ENCODE data around the gene IFNLR1.
"Not testable (repeated sequence)": the region's sequence is repeated elsewhere in the genome, so short reads cannot be mapped to it uniquely, and the experiment has no call there.

Gene IFNLR1

GRCh38 chr1:24186993-24187790, at the start of gene IFNLR1:
TSS of gene IFNLR1 (minus strand) at chr1:24187289. CDS start at chr1:24187248, 41 bp downstream.
- peak; percentile 43 for DNase-seq

DNA sequence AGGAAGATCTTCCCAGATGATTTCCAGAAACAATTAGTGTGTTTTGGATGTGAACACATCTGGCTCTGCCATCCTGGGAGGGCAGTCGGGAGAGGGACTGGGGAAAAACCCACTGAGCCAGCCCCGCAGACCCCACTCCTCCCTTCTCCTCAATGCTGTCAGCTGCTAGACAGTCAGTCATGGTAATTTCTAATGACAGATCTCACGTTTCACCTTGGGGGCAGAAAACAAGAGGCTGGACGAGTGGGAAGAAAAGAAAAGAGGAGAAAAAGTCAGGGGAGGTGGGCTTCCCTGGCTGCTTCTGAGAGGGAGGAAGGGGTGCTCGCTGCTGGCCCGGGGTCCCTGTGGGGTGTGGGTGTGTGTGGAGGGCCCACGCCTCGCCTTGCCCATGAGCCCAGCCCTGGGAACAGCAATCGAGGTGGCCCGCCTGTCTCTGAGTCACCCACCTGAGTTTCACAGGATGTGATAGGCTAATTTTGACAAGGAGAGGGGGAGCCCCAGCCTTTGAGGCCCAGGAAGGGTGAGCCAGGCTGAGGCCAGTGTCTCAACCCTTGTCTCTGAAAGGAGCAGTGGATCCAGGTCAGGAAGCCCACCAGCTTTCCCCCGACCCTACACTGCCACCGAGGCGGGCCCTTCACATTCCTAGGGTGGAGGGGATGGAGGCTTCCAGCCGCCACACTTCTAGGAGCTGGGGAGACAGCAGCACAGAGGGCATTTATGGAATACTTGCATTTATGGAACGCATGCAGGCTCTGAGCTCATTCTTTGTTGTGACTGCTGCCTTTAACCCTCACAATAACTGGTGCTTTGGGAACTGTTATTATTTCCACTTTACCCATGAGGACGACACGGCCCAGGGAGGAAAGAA, 49.1 kb upstream of the IFNLR1 start:
- no peak for DNase-seq

- no peak for DNase-seq
These were observed 46.9 kb upstream of the IFNLR1 start for GRCh38 chr1:24233684-24234600.

DNA sequence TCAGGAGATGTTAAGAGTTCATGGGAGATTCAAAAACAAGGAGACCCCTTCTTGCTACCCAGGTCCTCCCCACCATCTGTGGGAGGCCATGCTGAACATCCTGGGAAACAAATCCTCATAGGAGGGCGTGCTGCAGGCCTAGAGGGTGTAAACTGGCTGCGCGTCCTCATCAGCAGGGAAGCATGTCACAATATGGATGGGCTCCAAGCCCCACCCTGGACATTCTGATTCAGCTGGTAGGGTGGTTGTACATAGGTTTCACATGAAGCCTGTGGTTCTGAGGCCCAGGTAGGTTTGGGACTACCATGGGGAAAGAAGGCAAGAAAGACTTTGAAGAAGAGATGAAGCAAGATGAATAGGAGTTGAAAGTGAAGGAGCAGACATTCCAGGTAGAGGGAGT, 44.6 kb upstream of the IFNLR1 start:
- no peak for DNase-seq

GRCh38 chr1:24228311-24228710, 41.2 kb upstream of the IFNLR1 start:
- no peak for DNase-seq

DNA sequence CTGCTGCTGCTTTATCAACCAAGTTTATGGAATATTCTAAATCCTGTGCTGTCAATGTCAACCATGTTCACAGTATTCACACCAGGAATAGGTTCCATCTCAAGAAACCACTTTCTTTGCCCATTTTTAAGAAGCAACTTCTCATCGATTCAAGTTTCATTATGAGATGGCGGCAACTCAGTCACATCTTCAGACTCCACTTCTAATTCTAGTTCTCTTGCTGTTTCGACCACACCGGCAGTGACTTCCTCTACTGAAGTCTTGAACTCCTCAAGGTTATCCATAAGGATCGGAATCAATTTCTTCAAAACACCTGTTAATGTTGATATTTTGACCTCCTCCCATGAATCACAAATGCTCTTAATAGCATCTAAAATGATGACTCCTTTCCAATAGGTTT, 39.7 kb upstream of the IFNLR1 start:
- no peak for DNase-seq

- no peak for DNase-seq
These were observed 37.7 kb upstream of the IFNLR1 start for GRCh38 chr1:24224761-24225160.

DNA sequence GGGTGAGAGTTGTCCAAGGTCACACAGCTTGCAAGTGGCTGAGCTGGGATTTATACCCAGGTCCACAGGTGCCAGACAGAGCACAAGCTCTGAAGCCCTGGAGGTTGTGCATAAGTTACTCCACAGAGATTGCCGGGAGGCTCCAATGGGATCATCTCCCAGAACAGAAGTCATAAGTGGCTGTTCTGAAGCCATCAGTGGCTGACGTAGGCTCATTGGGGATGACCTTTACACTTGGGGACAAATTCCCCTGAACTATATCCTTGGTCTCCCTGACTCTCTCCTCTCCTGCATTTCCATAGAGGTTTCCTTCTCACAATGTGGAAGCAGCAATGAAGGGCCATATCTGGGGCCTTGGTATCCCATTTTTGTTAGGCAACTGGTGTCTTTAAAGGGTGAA, 37.0 kb upstream of the IFNLR1 start:
- no peak for DNase-seq

DNA sequence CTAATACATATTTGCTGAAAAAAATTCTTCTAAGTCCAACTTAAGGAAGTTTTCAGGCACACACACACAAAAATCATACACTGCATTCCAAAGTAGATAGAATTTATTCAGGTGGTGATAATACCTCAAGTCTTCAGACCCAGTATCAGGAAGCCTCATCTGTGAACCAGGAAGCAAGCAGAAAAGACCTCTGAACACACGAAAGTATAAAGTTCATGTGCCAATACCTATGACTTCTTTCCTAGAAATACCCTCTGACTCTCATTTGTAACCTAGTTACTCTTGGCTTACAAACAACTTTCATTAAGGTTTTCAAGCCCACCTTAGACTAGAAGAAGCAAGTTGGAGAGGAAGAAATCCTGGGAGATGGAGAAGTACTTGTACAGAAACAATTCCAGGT, 35.7 kb upstream of the IFNLR1 start:
- no peak for DNase-seq

- no peak for DNase-seq
These were observed 35.0 kb upstream of the IFNLR1 start for GRCh38 chr1:24222008-24222605.

DNA sequence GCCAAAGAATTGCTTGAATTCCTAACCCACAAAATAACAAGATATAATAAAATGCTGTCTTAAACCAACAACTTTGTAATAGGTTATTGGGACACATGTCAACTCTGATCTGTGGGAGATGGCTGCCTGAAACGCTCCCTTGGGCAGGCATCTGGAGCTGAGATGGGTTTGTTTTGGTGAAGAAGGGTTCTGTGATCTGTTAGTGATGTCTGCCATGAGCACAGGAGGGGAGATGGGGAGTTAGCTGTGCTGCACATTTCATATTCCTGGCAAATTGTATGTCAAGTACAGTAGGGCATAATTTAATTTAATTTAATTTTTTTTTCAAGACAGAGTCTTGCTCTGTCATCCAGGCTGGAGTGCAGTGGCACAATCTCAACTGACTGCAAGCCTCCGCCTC, 34.2 kb upstream of the IFNLR1 start:
- DNase-seq, result no peak

DNA sequence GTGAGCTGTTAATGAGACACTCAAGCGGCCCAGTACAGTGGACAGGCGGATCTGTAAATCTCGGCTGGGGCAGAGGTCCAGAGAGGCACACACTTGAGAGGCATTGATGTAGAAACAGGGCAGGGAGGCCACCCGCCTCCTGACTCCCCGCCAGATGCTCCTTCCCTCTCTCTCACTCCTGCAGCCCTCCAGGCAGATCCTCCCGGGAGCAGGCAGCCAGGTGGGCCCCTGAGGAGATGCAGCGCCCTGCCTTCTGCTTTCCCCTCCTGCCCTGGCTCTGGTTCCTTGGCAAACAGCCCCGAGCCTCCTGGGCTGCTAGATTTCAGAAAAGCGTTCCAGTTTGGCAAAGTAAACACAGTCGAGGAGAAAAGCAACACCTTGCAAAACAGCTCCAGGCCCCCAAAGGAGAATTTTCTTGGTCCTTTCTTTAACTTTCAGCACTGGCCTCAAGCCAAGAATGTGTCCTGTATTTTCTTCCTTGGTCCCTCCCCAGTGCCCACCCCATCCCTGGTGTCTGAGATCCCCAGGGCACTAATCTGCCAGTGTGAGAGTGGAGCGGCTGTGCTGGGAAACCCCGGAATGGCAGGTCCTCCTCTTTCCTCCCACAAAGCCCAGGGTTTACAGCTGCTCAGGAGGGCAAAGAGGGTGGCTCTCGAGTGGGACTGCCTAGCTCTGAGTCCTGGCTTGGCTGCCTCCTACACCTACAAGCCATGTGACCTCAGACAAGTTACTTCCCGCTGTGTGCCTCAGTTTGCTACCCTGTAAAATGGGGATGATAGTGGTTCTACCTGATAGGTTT, 29.4 kb upstream of the IFNLR1 start:
- DNase-seq, result no peak

DNA sequence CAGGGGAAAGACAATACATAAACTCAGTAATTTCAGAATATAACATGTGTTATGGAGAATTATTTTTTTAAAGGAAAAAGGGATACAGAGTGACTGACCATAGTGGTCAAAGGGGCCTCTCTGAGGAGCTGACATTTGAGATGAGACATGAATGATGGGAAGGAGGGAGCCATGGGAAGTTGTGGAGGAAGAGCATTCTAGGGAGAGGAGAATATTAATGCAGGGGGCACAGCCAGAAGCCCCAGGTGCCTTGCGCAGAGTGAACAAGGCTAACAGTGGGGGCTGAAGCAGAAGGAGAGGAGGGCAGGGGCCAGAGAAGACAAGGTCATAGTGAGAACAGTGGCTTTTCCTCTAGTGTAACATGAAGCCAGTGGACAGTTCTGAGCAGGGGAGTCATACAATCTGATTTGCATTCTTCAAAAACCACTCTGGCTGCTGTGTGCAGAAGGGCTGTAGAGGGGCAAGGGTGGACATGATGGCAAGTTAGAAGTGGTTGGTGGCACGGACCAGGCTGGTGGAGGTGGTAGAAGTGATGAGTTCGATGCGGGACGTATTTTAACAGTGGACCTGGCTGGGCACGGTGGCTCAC, 28.2 kb upstream of the IFNLR1 start:
- DNase-seq, result no peak

DNA sequence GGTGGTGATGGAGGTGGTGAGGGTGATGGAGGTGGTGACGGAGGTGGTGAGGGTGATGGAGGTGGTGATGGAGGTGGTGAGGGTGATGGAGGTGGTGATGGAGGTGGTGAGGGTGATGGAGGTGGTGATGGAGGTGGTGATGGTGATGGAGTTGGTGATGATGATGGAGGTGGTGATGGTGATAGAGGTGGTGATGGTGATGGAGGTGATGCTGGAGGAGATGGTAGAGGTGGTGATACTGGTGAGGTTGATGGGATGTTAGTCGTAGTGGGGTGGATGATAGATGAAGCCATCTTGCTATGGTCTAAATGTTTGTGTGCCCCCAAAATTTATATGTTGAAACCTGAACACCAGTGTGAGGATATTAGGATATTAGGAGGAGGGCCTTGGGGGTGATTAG, 25.3 kb upstream of the IFNLR1 start:
- DNase-seq, result no peak

GRCh38 chr1:24210195-24210627, 23.1 kb upstream of the IFNLR1 start:
- DNase-seq, result no peak

DNA sequence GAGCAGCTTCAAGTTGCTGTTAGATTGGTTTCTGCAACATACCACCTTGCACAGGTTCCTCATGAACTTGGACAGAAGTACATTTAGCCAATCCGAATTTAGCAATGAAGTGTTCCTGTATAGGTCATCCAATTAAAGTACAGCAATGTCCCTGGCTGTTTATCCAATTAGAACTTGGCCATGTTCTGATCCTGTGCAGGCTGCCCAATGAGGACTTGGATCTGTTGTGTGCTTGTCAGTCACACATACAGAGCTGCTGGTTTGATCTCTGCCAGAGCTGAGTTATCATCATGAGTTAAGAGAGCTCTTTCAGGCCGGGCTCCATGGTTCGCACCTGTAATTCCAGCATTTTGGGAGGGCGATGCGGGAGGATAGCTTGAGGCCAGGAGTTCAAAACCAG, 22.0 kb upstream of the IFNLR1 start:
- DNase-seq, result no peak

GRCh38 chr1:24207709-24208108, 20.6 kb upstream of the IFNLR1 start:
- no peak for DNase-seq

GRCh38 chr1:24207395-24207687, 20.3 kb upstream of the IFNLR1 start:
- DNase-seq, result not testable (repeated sequence)

DNA sequence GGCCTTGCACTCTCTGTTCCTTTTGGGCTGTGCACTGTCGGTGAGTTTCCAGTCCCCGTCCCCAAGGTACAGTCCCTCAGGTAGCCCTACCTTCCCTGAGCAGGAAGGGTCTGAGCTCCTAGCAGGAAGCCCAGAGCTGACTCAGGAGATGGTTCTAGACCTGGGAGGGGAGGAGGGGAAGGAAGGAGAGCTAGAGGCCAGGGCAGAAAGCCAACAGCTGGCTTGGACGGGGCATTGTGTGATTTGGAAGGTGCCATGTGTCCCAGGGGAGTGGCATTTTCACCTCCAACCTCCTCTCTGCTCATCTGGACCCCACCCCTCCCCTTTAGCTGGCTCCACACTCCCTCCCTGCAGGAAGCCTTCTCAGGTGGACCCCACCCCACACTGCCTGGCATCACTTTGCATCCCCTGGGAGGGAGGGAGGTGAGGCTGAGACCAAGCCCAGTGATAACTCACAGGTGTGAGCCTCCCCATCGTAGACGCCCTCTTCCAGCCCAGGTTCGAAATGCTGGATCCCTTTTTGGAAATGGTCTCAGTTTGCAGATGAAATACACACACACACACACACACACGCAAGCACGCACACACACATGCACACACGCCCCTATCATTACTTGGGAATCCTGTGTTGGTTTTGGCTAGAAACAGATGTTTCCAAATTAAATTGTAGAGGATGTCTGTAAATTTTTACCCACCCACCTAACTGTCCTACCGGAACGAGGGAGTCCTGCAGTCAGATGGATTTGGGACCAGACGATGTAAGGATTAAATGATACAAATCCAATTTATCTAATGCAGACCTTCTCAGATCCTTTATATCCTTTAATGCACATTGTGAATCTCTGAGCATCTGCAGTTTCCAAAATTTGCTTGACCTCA, 19.7 kb upstream of the IFNLR1 start:
- DNase-seq, result no peak

DNA sequence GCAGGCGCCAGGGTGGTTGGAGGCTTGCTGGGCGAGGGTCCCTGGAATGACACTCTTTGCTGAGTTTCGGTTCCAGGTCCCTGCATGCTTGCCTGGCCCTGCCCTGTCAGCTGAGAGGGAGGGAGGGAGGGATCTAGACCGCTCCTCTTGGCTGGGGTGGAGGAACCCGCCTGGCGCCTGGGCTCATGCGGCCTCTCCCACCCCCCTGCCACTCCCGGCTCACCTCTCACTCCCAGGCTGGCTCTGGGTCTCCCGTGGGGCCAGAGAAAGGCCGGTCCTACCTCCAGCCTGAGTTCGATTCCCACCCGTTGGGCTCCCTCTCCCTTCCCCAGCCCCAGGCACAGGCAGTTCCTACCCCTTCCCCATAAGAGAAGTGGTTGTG, 19.0 kb upstream of the IFNLR1 start:
- no peak for DNase-seq
